Lung (tissue), 12 donors: Measurements from ENCODE around the gene HDAC4. TPM values are rescaled to one million over a fixed set of nuclear protein-coding genes. Genes with fewer than 3 reads are reported as not detected.
"Not testable (repeated sequence)": the region's sequence is repeated elsewhere in the genome, so short reads cannot be mapped to it uniquely, and the experiment has no call there.

Experiments
- ATAC-seq: fragments of 200-7000 bp; cut with Tn5 transposase; one replicate; pipeline ENCODE4 v1.9.1; 2020; ENCODE audit warnings: moderate number of reproducible peaks; ENCODE audit not compliant: insufficient read depth, low FRiP score
- DNase-seq, 3 donors: peaks; one replicate each; pipeline ENCODE4 v3.0.0-alpha.2; 2013 to 2017
- H3K27ac ChIP-seq, 2 donors: one replicate each; pipeline ENCODE4 v1.5.1; 2013; ENCODE audit warnings: mild to moderate bottlenecking in 2 of 2, moderate library complexity in 2 of 2, control low read depth in 1 of 2, inconsistent platforms in 1 of 2, low read depth in 1 of 2, low read length in 1 of 2
- H3K27me3 ChIP-seq, 3 donors: one replicate each; pipeline ENCODE4 v1.5.1; 2013; ENCODE audit warnings: low read length in 2 of 3; ENCODE audit not compliant: control insufficient read depth in 3 of 3, insufficient read depth in 3 of 3
- H3K36me3 ChIP-seq, 4 donors: one replicate each; pipeline ENCODE4 v1.5.1; 2013; ENCODE audit warnings: low read length in 4 of 4, mild to moderate bottlenecking in 1 of 4, moderate library complexity in 1 of 4; ENCODE audit not compliant: control insufficient read depth in 4 of 4, insufficient read depth in 4 of 4
- H3K4me1 ChIP-seq, 5 donors: one replicate each; pipeline ENCODE4 v1.5.1; 2013; ENCODE audit warnings: low read length in 5 of 5, mild to moderate bottlenecking in 2 of 5, moderate library complexity in 1 of 5; ENCODE audit not compliant: control insufficient read depth in 5 of 5, insufficient read depth in 5 of 5
- H3K4me3 ChIP-seq: one replicate; pipeline ENCODE4 v1.5.1; 2013; ENCODE audit warnings: mild to moderate bottlenecking, control low read depth, moderate library complexity
- H3K9ac ChIP-seq, 2 donors: one replicate each; pipeline ENCODE4 v1.5.1; 2013; ENCODE audit warnings: low read length in 2 of 2, control low read depth in 1 of 2; ENCODE audit not compliant: insufficient read depth in 1 of 2
- H3K9me3 ChIP-seq, 4 donors: one replicate each; pipeline ENCODE4 v1.5.1; 2013; ENCODE audit warnings: low read length in 3 of 4, mild to moderate bottlenecking in 1 of 4, moderate library complexity in 1 of 4; ENCODE audit not compliant: control insufficient read depth in 4 of 4, insufficient read depth in 3 of 4
- CTCF ChIP-seq: IDR thresholded peaks from 2 replicates; pipeline ENCODE4 v1.5.1; 2012; ENCODE audit warnings: mild to moderate bottlenecking; ENCODE audit errors: control extremely low read depth, extremely low read depth
- WGBS, 2 donors: extraction: QIAGEN DNeasy Blood & Tissue Kit; methylation state at CpG; one replicate each; pipeline ENCODE4 v1.1.7; 2013; 5-methylcytosine and 5-hydroxymethylcytosine counted together
- polyA plus RNA-seq, 2 donors: library from polyadenylated mRNA; stranded (reverse); fragments of 200-250 nt; gene quantifications; one replicate each; pipeline ENCODE4 v1.2.1, GENCODE V29; 2013
- total RNA-seq, 2 donors: library from RNA; depleted of rRNA in 1 of 2; stranded (reverse); fragments of >200 nt in 1 of 2; gene quantifications; one replicate each; pipeline ENCODE4 v1.2.1, GENCODE V29; 2014 to 2021
- donor health status: control.
- donor health status: control.
- donor health status: Bipolar disorder and iron deficiency.
- donor health status: healthy.
- donor health status: DM: yes; HTN: yes; CAD: no.

HDAC4 gene
- total and polyA plus RNA-seq, 4 donors: 6.9 to 47.7 (median 20.7) TPM

GRCh38 chr2:239038773-239039478 lies 361.9 kb downstream of the HDAC4 start:
- Histone ChIP-seq H3K4me3 (no peak overlapping the region), H3K36me3 (no peaks in the 10 kb centered on the region), H3K27me3 (no peaks in the 10 kb centered on the region), H3K9ac (no peak overlapping the region), H3K27ac (no peak overlapping the region), H3K9me3 (no peaks in the 10 kb centered on the region), H3K4me1 (no peaks in the 10 kb centered on the region)
- DNase-seq (no peak), ATAC-seq (no peak)
- TF ChIP-seq CTCF: no peak
- WGBS, 2 donors: 82 to 83% methylated on average over 12 to 14 of the region's 14 CpGs

GRCh38 chr2:239038284-239038683 lies 362.5 kb downstream of the HDAC4 start:
- not testable (repeated sequence) for H3K9me3 ChIP-seq, DNase-seq, H3K27me3 ChIP-seq, H3K27ac ChIP-seq, H3K36me3 ChIP-seq, H3K9ac ChIP-seq, ATAC-seq, H3K4me1 ChIP-seq, H3K4me3 ChIP-seq
- 73 to 90% methylated on average over 4 to 12 of the region's 13 CpGs for WGBS, 2 donors

GRCh38 chr2:239037559-239037910 lies 363.3 kb downstream of the HDAC4 start:
- Histone ChIP-seq H3K4me3 (no peak overlapping the region), H3K27me3 (no peaks in the 10 kb centered on the region), H3K36me3 (no peaks in the 10 kb centered on the region), H3K27ac (no peak overlapping the region), H3K9me3 (no peaks in the 10 kb centered on the region), H3K4me1 (no peaks in the 10 kb centered on the region), H3K9ac (no peak overlapping the region)
- ATAC-seq: no peak
- TF ChIP-seq CTCF: no peak
- no peak for DNase-seq
- 89 to 93% methylated on average over 16 of the region's 16 CpGs for WGBS, 2 donors

- no peak for TF ChIP-seq CTCF
- Histone ChIP-seq H3K36me3 (no peaks in the 10 kb centered on the region), H3K27ac (no peak overlapping the region), H3K4me1 (no peaks in the 10 kb centered on the region), H3K4me3 (no peak overlapping the region), H3K9ac (no peak overlapping the region), H3K9me3 (no peaks in the 10 kb centered on the region), H3K27me3 (no peaks in the 10 kb centered on the region)
- WGBS, 2 donors: 91 to 95% methylated on average over 21 of the region's 21 CpGs
- DNase-seq (no peak), ATAC-seq (no peak)
Measured at GRCh38 chr2:239036819-239037558, 363.8 kb downstream of the HDAC4 start.
